ENCODE measurements around the gene TCP11L1. TPM values are rescaled to one million over a fixed set of nuclear protein-coding genes. Genes with fewer than 3 reads are reported as not detected.

Gene TCP11L1
- total and polyA plus RNA-seq, 9 of the 15 experiments (the other 6 are each of a cell fraction or from before 2014, with no cell fraction given), result 1.6 to 15.3 (median 5.4) TPM

- TF ChIP-seq RREB1 (CRISPR knock-in tag; IDR thresholded peaks at IDR 0.05), result peak; percentile 60; the same call in 1 of the 2 replicates
- no peak for TF ChIP-seq ILK (tag; IDR thresholded peaks at IDR 0.05; ENCODE audit: borderline replicate concordance, low read depth)
- no peak for TF ChIP-seq MAFK (IDR thresholded peaks at IDR 0.05; ENCODE audit: low read length)
- TF ChIP-seq MAX (CRISPR knock-in tag; IDR thresholded peaks at IDR 0.05), result peak; percentile 76
- TF ChIP-seq ATF7 (IDR thresholded peaks at IDR 0.05), result peak; percentile 45
- no peak for TF ChIP-seq HBP1 (CRISPR knock-in tag; IDR thresholded peaks at IDR 0.05)
- TF ChIP-seq HNRNPL (IDR thresholded peaks at IDR 0.05; ENCODE audit: low read depth, low read length), result peak; percentile 41; the same call in 1 of the 2 replicates
- TF ChIP-seq ZNF696 (CRISPR knock-in tag; conservative IDR thresholded peaks at IDR 0.05), result no peak
- TF ChIP-seq ZNF764 (CRISPR knock-in tag; IDR thresholded peaks at IDR 0.05; ENCODE audit: low read depth), result no peak
- TF ChIP-seq ZBTB11 (CRISPR knock-in tag; IDR thresholded peaks at IDR 0.05), result peak in 1 of 3 experiments; percentile 69; a peak in 2 of 6 replicates
- no peak for TF ChIP-seq HMBOX1 (IDR thresholded peaks at IDR 0.05)
- no peak for TF ChIP-seq IFI16 (CRISPR knock-in tag; IDR thresholded peaks at IDR 0.05)
- TF ChIP-seq NR1H2 (CRISPR knock-in tag; IDR thresholded peaks at IDR 0.05), result 0 out of 2 replicates have a peak, but pooled peaks have one; percentile 39
- TF ChIP-seq MEF2D (tag; conservative IDR thresholded peaks at IDR 0.05; ENCODE audit: low read depth), result no peak
Observed at GRCh38 chr11:33039274-33040032, at the start of gene TCP11L1 (continued).
